Tongue (tissue), 2 donors: ENCODE results near the gene MICAL1. TPM values are rescaled to one million over a fixed set of nuclear protein-coding genes. Genes with fewer than 3 reads are reported as not detected.

Experiments
- DNase-seq: peaks from one replicate; pipeline ENCODE4 v3.0.0-alpha.2; 2015
- total RNA-seq: library from RNA; depleted of rRNA; stranded (reverse); fragments of >200 nt; gene quantifications from one replicate; pipeline ENCODE4 v1.2.3, GENCODE V29; 2014

Gene MICAL1
- total RNA-seq, 1 donor from 2014 or later: 35.8 TPM

DNA sequence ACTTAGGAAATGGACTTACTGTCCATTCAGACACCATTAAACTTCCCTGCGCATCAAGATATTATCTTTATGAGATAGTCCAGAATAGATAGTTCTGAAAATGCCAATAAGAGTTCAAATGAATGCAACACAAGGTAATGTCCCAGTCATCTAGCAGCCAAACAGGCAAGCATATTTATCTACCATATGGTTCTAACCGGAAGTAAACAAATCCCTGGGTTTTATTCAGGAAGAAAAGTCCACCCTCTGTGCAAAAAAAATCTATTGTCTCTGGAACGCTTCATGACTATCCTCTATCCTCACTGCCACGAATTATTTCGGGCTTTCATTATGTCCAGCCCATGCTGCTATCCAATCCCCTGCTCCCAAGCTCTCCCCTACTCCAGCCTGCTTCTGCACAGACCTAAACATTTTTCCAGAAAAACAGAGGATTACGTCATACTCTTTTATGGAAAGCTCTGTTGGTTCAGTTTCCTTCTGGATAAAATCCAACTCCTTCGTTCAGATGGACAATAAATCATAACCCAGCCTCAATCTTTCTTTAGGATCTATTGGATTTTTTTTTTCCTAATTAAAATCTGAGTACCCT is 26.6 kb downstream of the MICAL1 start:
- DNase-seq: peak; percentile 82

DNA sequence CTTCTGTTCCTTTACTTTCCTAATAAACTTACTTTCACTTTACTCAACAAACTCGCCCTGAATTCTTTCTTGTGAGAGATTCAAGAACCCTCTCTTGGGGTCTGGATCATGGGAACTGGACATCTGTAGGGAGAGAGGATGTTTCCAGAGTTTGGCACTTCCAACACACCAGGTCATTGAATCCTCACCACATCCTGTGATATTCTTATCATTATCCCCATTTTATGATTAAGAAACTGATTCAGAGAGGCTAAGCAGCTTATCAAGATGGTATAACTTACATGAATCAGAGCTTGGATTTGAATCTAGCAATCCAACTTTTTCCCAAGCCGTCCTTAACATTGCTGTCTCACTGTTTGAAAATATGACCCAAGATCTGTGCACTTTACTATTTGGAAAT is 30.6 kb downstream of the MICAL1 start:
- DNase-seq: no peak

DNA sequence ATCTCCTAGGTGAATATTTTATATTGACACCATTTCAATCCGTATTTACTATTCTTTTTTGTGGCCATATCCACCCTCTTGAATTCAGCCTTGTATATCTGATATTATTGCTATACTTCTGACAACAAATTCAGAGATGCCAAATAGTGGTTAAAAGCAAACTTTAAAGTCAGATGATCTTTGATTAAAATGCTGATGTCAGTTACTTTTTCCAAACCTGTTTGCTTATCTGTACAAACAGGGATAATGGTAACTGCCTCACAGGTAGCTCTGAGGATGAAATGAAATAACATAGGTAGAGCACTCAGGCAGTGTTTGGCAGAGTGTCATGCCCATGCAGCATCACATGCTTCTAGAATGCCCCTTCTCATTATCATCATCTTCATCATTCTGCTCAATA is 34.4 kb downstream of the MICAL1 start:
- no peak for DNase-seq

DNA sequence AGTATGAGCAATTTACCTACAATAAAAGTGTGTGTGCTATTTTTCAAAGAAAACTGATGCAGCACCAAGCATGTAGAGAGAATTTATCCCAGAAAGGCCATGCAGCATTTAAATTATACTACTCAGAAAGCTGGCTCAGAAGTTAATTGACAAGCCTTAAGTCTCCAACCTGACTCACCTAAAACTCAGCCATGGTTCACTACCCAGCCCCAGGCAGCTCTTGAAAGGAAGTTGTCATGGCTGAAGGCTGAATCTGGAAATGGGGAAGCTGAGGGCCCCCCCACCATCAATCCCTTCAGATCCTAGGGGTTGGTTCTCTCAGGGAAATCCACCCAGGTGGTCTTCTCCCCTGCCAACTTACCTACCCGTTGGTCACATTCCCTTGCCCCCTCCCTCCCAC is 34.8 kb downstream of the MICAL1 start:
- DNase-seq: no peak

DNA sequence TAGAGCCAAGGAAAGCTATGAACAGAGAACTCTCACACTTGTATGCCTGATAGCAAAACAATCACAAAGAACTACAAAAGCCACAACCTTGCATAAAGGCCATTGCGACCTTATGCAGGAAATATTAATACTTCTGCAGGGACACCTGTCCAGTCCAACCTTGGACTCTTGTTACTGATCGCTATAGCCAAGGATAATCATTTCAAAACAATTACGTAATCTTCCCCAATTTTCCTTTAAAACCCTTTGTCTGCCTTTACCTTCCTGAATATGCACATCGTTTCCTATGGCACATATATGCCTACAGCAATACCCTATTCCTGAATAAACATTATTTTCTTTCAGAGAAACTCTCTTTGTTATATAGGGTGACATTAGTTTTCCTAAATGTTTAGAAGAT is 37.9 kb downstream of the MICAL1 start:
- no peak for DNase-seq

DNA sequence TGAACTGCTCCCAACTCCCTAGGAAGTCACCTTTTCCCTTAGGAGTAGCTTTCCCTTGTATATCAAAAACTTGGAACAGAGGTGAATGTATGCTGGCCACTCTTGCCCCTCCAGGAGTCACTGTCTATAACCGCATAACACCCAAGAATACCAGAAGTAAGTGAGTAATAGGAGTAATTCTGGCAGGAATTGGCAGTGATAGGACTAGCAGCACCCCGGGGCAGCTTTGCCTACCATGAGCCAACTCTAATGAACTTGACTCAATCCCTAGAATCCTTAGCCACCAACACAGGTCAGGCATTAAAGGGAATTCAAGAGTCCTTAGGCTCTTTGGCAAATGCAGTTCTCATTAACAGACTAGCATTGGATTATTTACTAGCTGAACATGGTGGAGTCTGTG is 44.5 kb downstream of the MICAL1 start:
- DNase-seq: no peak

DNA sequence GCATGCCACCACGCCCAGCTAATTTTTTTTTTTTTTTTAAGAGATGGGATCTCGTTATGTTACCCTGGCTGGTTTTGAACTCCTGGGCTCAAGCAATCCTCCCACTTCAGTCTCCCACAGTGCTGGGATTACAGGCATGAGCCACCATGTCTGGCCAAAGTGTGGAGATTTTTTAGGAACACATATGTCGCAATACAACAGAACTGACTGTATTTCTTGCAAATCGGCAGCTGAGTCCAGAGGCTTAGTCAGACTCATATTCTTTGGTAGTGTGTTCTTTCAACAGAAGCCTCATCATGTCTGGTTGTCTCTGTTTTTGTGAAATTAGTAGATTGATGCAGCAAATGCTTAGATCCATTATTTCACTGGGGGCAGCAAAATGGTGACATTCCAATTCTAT is 49.4 kb downstream of the MICAL1 start:
- no peak for DNase-seq

DNA sequence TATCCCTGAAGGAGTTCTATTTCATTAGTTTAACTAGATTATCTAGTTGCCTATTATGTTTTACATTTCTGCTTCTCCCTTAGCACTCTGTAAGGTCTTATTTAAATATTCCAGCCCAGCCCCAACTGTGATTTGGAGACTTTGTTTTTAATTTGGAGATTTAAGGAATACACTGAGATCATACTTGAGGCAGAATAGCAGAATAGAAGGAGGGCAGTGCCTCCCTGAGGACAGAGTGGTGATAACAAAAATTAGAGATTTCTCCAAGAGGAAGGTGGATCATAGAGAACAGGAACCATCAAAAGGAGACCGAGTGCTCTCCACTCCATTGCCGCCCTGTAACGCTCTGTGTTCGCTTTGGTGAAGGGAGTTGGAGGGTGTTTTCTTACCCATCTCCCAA is 58.6 kb downstream of the MICAL1 start:
- DNase-seq: no peak

DNA sequence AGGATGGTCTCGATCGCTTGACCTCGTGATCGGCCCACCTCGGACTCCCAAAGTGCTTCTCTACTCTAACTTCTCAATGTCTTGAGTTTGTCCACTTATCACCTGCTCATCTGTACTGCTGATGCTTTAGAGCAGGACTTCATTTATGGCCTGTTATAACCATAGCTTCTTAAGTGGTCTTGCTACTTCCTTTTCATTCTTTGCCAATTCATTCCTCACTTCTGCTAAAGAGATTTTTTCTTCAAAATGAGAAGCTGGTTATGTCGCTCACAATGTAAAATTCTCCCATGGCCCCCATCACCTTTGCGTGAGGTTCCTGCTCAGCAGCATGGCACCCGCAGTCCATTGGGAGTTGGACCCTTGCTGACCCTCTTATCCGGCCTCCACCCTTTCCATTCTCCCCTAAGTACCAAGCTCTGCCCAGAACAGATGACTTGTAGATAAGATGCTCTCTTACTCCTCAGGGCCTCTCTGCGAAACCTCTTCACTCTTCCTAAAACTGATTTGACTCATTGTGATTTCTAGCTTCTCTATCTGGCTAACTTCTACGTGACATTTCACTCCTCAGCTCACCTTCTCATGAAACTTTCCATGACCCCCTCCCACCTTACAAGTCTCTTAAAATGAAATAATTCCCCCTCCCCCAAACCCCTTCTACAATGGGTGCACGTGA is 59.4 kb downstream of the MICAL1 start:
- no peak for DNase-seq

Other genes with a start within 250 kb of the MICAL1 start
- gene CD164, start 73.3 kb downstream of the MICAL1 start, total RNA-seq: 203 TPM
- 10.9 TPM for gene PPIL6, start 15.1 kb downstream of the MICAL1 start, total RNA-seq
- 6.2 TPM for gene SMPD2, start 15.0 kb downstream of the MICAL1 start, total RNA-seq
- 11.2 TPM for gene ZBTB24, start 27.4 kb upstream of the MICAL1 start, total RNA-seq
- 15.5 TPM for gene AK9, start 235.4 kb upstream of the MICAL1 start, total RNA-seq
- gene FIG4, start 235.5 kb upstream of the MICAL1 start, total RNA-seq: 22.3 TPM